GM21723 (cell line): Measurements from ENCODE around the gene DAB1.
"Not testable (repeated sequence)": the region's sequence is repeated elsewhere in the genome, so short reads cannot be mapped to it uniquely, and the experiment has no call there.

Source experiments
- ATAC-seq: cut with Tn5 transposase; IDR thresholded peaks from one replicate; pipeline ENCODE4 v1.9.1; 2021; ENCODE audit warnings: mild to moderate bottlenecking, moderate library complexity; ENCODE audit not compliant: unreplicated experiment

DAB1 gene

GRCh38 chr1:57232500-57232899 lies 191.4 kb downstream of the DAB1 start:
- ATAC-seq: no peak

- no peak for ATAC-seq
These were observed 193.9 kb downstream of the DAB1 start for GRCh38 chr1:57229998-57230397.

- no peak for ATAC-seq
These were observed 194.8 kb downstream of the DAB1 start for GRCh38 chr1:57229076-57229475.

GRCh38 chr1:57222801-57223200 lies 201.1 kb downstream of the DAB1 start:
- ATAC-seq: no peak

- no peak for ATAC-seq
These were observed 201.6 kb downstream of the DAB1 start for GRCh38 chr1:57222307-57222706.

- ATAC-seq: not testable (repeated sequence)
These were observed 203.0 kb downstream of the DAB1 start for GRCh38 chr1:57220905-57221304.

GRCh38 chr1:57218487-57219079 lies 205.3 kb downstream of the DAB1 start:
- no peak for ATAC-seq

GRCh38 chr1:57217905-57218304 lies 206.0 kb downstream of the DAB1 start:
- ATAC-seq: no peak

GRCh38 chr1:57214951-57215575 lies 208.8 kb downstream of the DAB1 start:
- no peak for ATAC-seq

- no peak for ATAC-seq
These were observed 213.0 kb downstream of the DAB1 start for GRCh38 chr1:57210881-57211280.

- ATAC-seq: no peak
These were observed 214.4 kb downstream of the DAB1 start for GRCh38 chr1:57209495-57209894.

GRCh38 chr1:57208741-57209302 lies 215.0 kb downstream of the DAB1 start:
- ATAC-seq: no peak

- ATAC-seq: no peak
These were observed 217.8 kb downstream of the DAB1 start for GRCh38 chr1:57206038-57206437.

GRCh38 chr1:57204942-57205787 lies 218.7 kb downstream of the DAB1 start:
- ATAC-seq: no peak

- ATAC-seq: no peak
These were observed 219.8 kb downstream of the DAB1 start for GRCh38 chr1:57204091-57204490.

- no peak for ATAC-seq
These were observed 221.6 kb downstream of the DAB1 start for GRCh38 chr1:57202241-57202640.

GRCh38 chr1:57198912-57199311 lies 224.9 kb downstream of the DAB1 start:
- ATAC-seq: no peak

GRCh38 chr1:57195436-57195941 lies 228.4 kb downstream of the DAB1 start:
- ATAC-seq: no peak

- no peak for ATAC-seq
These were observed 231.6 kb downstream of the DAB1 start for GRCh38 chr1:57192222-57192621.

GRCh38 chr1:57190898-57191297 lies 233.0 kb downstream of the DAB1 start:
- ATAC-seq: no peak

- ATAC-seq: no peak
These were observed 235.7 kb downstream of the DAB1 start for GRCh38 chr1:57188168-57188567.
